HG03159 (cell line): ENCODE data around the gene TRIOBP.
"Not testable (repeated sequence)": the region's sequence is repeated elsewhere in the genome, so short reads cannot be mapped to it uniquely, and the experiment has no call there.

Experiments
- ATAC-seq: cut with Tn5 transposase; IDR thresholded peaks from one replicate; pipeline ENCODE4 v1.9.1; 2021; ENCODE audit warnings: mild to moderate bottlenecking, moderate library complexity; ENCODE audit not compliant: unreplicated experiment

Gene TRIOBP

GRCh38 chr22:37769056-37769455, 72.2 kb downstream of the TRIOBP start:
- no peak for ATAC-seq

- no peak for ATAC-seq
Observed at GRCh38 chr22:37771081-37771480, 74.2 kb downstream of the TRIOBP start.

GRCh38 chr22:37771702-37772427, 75.0 kb downstream of the TRIOBP start:
- no peak for ATAC-seq

- no peak for ATAC-seq
Observed at GRCh38 chr22:37774728-37775127, 77.9 kb downstream of the TRIOBP start.

- ATAC-seq = no peak
Observed at GRCh38 chr22:37775785-37776638, 79.2 kb downstream of the TRIOBP start.

GRCh38 chr22:37776639-37777005, 79.8 kb downstream of the TRIOBP start:
- ATAC-seq = no peak

- ATAC-seq = no peak
Observed at GRCh38 chr22:37777122-37777687, 80.4 kb downstream of the TRIOBP start.

- ATAC-seq = no peak
Observed at GRCh38 chr22:37778370-37779009, 81.6 kb downstream of the TRIOBP start.

- ATAC-seq = no peak
Observed at GRCh38 chr22:37781434-37782059, 84.7 kb downstream of the TRIOBP start.

GRCh38 chr22:37782340-37783168, 85.7 kb downstream of the TRIOBP start:
- no peak for ATAC-seq

GRCh38 chr22:37784829-37785495, 88.1 kb downstream of the TRIOBP start:
- ATAC-seq = no peak

GRCh38 chr22:37790234-37790633, 93.4 kb downstream of the TRIOBP start:
- no peak for ATAC-seq

GRCh38 chr22:37792494-37792893, 95.6 kb downstream of the TRIOBP start:
- no peak for ATAC-seq

- ATAC-seq = no peak
Observed at GRCh38 chr22:37794376-37794775, 97.5 kb downstream of the TRIOBP start.

GRCh38 chr22:37796079-37796478, 99.2 kb downstream of the TRIOBP start:
- ATAC-seq = no peak

GRCh38 chr22:37797259-37797658, 100.4 kb downstream of the TRIOBP start:
- not testable (repeated sequence) for ATAC-seq

GRCh38 chr22:37797874-37798500, 101.1 kb downstream of the TRIOBP start:
- ATAC-seq = no peak

GRCh38 chr22:37799979-37800378, 103.1 kb downstream of the TRIOBP start:
- ATAC-seq = not testable (repeated sequence)

- no peak for ATAC-seq
Observed at GRCh38 chr22:37801946-37802309, 105.1 kb downstream of the TRIOBP start.
